Fibroblast of skin of scalp (primary cell): Measurements from ENCODE around the gene C22orf15.

Source experiments
- DNase-seq: peaks from one replicate; pipeline ENCODE4 v3.0.0-alpha.2; 2013

Gene C22orf15

GRCh38 chr22:23773483-23774113, 10.8 kb downstream of the C22orf15 start:
- DNase-seq, result no peak

- no peak for DNase-seq
Measured at GRCh38 chr22:23774114-23774921, 11.5 kb downstream of the C22orf15 start.

- DNase-seq, result peak; percentile 68
Measured at GRCh38 chr22:23774922-23775436, 12.2 kb downstream of the C22orf15 start.

- no peak for DNase-seq
Measured at GRCh38 chr22:23775779-23776375, 13.1 kb downstream of the C22orf15 start.

- peak; percentile 41 for DNase-seq
Measured at GRCh38 chr22:23777776-23778576, 15.2 kb downstream of the C22orf15 start.

- DNase-seq, result no peak
Measured at GRCh38 chr22:23778577-23778900, 15.7 kb downstream of the C22orf15 start.

- no peak for DNase-seq
Measured at GRCh38 chr22:23779083-23779482, 16.3 kb downstream of the C22orf15 start.

GRCh38 chr22:23779731-23780130, 16.9 kb downstream of the C22orf15 start:
- no peak for DNase-seq

GRCh38 chr22:23780146-23780748, 17.5 kb downstream of the C22orf15 start:
- DNase-seq, result no peak

- no peak for DNase-seq
Measured at GRCh38 chr22:23781065-23781464, 18.3 kb downstream of the C22orf15 start.

- DNase-seq, result peak; percentile 70
Measured at GRCh38 chr22:23781511-23782183, 18.9 kb downstream of the C22orf15 start.

- no peak for DNase-seq
Measured at GRCh38 chr22:23782252-23782651, 19.5 kb downstream of the C22orf15 start.

- no peak for DNase-seq
Measured at GRCh38 chr22:23782703-23783102, 19.9 kb downstream of the C22orf15 start.

- DNase-seq, result no peak
Measured at GRCh38 chr22:23783265-23784150, 20.7 kb downstream of the C22orf15 start.

- DNase-seq, result peak; percentile 55
Measured at GRCh38 chr22:23784215-23784732, 21.5 kb downstream of the C22orf15 start.

GRCh38 chr22:23786261-23786710, 23.5 kb downstream of the C22orf15 start:
- no peak for DNase-seq

- DNase-seq, result peak; percentile 94
Measured at GRCh38 chr22:23786752-23787599, 24.2 kb downstream of the C22orf15 start, which contains the start of gene SMARCB1. Gene SMARCB1 (plus strand): TSS chr22:23786966. CDS start chr22:23787170, 204 bp downstream.

GRCh38 chr22:23787600-23787896, 24.8 kb downstream of the C22orf15 start:
- no peak for DNase-seq

- DNase-seq, result no peak
Measured at GRCh38 chr22:23787910-23788309, 25.1 kb downstream of the C22orf15 start.
